KG1 (cell line): Measurements from ENCODE around the gene HOXC4.

Source experiments
- DNase-seq: peaks from one replicate; lab custom pipeline; 2025; lab: John Stamatoyannopoulos, UW

Gene HOXC4

DNA sequence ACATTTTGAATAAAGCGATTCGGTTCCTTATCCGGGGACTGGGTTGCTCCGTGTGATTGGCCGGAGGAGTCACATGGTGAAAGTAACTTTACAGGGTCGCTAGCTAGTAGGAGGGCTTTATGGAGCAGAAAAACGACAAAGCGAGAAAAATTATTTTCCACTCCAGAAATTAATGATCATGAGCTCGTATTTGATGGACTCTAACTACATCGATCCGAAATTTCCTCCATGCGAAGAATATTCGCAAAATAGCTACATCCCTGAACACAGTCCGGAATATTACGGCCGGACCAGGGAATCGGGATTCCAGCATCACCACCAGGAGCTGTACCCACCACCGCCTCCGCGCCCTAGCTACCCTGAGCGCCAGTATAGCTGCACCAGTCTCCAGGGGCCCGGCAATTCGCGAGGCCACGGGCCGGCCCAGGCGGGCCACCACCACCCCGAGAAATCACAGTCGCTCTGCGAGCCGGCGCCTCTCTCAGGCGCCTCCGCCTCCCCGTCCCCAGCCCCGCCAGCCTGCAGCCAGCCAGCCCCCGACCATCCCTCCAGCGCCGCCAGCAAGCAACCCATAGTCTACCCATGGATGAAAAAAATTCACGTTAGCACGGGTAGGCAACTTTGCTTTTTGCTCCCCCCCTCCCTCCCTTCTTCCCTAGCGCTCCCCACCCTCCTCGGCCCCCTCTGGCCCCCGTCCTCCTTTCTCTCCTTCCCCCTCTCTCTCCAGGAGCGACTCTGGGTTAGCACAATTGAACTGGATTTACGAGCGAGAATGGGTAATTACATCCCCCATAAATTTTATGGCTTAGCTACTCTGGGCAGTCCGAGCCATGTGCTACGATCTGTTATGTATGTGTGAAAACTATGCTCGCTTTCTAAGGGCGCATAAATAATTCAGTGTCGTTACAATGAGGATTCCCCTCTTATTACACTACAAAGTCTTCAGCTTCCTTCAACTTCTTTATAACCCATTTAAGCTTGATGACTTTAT lies at the start of gene HOXC4:
HOXC4 (plus strand) TSS at position 85 of the 991 bp plus-strand sequence; CDS start at position 173, 88 bp downstream.
- DNase-seq, result no peak

DNA sequence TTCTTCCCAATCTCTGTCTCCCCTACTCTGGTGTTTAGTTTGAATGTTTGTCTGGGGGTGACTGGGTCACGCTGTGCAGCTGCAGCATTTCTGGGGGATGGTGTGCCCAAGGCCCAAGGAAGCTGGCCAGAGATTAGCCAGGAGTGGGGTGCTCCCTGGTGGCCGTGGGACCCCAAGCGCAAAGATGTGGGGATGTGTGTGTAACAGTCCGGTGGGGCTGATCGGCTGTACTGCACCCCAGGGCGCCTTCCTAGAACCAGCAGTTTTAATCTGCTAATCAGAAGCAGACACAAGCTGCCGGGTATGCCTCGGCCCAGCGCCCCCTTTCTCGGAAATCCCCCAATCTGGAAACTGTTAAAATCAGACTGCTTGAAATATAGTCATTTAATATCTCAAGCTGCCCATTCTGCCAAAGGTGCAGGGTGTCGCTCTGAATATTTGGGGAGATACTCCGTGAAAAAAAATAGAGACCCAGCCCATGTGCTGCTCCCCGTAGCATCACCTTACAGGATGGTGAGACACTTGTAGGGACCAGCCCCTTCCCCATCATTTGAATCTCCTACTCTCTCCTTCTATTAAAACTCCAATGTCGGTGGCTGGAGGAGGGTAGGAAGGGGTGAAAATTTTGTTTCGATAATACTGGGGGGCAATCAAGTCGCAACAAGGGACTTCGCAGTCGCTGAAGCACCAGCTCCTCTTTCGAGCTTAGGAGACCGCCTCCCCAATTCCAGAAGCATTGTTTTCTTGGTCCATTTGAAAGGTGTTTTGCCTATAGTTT lies 49.4 kb upstream of the HOXC4 start:
- DNase-seq, result no peak

DNA sequence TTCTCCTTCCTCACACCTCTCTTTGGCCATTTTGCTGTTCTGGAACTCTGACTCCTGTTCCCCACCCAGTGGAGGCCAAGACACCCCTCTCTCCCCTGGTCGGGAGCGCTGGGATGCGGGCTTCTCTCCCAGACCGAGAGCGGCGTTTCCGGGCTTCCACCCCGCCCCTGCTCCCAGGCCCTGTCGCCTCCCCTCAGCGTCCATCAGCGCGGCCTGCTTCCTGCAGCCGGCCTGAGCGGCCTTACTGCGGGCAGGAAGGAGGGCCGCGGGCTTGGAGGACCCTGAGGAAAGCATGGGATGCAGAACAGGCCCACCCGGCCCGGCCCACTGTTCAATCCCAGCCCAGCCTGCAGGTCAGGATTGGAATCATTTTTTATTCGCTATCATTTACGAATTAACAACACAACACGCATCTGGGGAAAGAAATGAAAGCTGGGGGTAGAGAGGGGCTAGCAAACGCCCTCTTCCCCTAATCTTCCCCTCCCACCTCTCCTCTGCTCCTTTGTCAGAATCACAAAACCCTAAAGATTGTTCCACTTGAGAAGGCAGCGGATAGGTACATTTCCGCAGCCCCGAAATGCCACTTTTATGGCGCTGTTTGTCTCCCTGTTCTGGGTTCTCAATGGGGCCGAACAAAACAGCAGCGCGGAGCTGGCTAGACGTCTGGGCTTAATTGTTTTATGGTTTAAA lies 48.6 kb upstream of the HOXC4 start:
- DNase-seq, result no peak

DNA sequence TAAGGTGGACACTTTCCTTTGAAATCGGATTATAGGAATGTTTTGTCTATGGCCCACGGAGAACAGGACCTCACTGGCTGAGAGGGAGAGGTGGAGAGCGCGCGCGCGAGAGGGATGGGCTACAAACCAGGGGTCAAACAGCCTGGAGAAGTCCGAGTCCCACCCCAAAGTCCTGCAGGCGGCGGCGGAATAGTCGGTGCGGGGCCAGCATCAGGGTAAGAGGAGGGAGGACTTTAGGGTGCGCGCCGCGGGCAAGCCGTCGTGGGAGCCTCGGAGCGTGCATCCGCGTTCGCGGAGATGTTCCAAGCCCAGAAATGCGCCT lies 48.1 kb upstream of the HOXC4 start:
- DNase-seq, result no peak

DNA sequence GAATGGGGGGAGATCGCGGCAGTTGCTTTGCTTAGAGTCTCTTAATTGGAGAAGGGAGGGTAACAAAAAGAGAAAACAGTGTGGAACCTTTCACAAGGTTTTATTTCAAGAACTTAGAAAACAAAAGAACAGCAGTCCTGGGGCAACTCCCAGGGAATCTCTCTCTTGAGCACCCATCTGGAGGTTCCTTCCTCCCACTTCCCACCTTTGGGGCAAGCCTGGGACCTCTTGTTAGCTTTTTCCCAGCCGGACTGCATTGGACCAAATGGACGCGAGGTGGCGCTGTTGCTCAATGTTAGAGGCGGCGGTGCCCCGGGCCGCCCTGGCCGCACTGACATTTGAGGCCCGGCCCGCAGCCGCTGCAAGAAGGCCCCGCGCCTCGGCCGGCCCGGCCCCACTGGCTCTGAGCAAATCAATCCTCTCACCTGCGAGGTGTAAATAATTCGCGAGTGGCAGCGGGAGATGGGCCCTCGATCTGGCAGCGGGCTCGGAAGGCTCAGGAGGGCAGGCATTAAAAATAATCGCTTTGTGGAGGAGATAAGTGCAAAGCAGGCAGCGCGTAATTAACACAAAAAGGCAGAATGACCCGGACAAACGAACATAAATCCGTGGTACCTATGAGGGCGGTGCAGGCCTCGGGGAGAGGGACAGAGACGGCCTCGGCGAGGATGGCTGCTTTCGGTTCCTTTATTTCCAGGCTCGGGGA lies 47.6 kb upstream of the HOXC4 start:
- DNase-seq, result peak; percentile 42

DNA sequence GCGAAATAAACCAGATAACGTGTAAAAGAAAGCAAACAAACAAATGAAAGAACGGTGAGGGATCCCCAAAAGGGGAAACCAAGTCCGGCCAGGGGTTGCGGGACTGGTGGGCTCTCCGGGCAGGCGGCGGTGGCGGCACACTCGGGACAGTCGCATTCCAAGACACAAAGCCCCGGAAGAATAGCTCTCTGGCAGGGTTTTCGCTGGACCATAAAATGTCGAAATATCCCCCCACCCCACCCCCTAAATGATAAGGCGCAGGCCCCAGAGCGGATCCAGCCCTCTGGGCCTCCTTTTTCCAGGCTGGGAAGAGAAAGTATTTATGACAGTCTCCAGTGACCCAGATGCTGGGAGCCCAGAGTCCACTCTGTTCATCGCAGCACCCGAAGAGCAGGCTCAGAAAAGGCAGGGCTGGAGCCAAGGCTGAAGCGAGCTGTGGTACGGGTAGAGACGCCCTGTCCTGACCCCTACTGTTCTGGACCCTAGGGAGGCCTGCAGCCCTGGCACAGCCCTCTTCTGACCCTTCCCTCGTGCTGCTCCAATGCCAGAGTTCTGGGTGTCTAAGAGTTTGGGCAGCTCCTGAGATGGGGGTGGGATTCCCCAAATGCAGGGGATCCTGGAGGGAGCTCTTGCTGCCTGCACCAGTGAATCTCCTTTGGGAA lies 46.9 kb upstream of the HOXC4 start:
- DNase-seq, result no peak

DNA sequence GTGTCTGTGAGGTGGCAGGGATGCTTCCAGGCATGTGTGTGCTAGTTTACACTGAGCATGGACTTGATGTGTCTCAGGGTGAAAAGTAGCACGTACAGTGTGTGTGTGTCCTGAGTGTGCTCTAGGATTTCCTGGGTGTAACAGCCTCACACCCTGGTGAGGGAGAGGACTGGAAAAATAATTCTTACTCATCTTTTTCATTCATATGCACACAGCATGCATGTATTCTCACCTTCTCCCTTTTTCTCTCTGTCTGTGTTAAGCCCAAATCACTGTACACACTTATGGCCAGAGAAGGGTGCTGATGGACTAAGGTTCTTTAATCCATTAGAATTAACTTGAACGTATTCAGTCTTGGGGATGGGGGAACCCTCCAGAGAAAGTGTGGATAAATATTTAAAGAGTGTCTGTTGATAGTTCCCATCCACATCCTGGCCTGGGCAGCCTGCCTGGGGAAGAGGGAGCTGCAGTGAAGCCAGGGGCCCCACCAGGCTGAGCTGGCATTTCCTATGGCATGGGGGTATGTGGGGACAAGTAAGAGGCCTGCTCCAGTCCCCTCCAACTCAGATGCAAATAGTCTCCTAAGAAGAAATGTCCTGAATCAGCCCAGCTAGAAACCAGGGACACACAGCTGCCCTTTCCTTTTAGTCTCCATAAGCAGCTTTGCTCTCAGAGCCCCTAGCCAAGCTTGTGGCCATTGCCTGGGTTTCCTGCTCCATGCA lies 45.9 kb upstream of the HOXC4 start:
- no peak for DNase-seq

DNA sequence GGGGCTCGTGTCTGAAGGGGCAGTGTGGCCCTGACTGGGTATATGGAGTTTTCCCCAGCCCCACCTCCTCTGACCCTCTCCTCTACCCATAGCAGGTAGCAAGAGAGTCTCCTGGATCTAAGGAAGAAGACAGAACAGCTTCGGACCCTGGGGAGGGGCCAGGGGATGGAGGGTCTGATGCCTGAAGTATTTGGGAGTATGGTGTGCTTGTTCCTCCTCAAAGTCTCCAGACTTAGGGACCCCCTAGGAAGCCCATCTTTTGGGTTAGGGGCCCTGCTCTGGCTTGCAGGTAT lies 45.4 kb upstream of the HOXC4 start:
- no peak for DNase-seq

DNA sequence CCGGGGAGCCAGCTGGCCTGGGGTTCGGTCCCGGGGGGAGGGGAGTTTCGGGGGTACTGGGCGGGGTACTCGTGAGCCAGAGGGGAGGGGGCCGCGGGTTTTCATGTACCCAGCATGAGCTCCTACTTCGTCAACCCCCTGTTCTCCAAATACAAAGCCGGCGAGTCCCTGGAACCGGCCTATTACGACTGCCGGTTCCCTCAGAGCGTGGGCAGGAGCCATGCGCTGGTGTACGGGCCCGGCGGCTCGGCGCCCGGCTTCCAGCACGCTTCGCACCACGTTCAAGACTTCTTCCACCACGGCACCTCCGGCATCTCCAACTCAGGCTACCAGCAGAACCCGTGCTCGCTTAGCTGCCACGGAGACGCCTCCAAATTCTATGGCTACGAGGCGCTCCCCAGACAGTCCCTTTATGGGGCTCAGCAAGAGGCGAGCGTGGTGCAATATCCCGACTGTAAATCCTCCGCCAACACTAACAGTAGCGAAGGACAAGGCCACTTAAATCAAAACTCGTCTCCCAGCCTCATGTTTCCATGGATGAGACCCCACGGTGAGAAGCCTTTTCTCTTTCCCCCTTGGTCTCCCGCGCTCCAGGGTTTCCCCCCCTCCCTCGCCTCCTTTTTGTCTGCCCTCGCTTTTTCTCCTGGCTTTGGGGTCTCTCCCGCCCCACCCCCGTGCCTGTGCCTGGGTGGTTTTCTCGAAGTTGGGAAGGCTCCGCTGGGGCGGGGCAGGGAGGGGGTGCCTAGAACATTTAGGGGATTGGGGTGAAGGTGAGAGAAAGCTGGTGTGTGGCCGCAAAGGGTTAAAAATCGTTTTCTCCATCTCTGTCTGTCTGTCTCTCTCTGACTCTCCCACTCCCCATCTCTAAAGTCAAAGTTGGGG lies 44.2 kb upstream of the HOXC4 start:
- no peak for DNase-seq

DNA sequence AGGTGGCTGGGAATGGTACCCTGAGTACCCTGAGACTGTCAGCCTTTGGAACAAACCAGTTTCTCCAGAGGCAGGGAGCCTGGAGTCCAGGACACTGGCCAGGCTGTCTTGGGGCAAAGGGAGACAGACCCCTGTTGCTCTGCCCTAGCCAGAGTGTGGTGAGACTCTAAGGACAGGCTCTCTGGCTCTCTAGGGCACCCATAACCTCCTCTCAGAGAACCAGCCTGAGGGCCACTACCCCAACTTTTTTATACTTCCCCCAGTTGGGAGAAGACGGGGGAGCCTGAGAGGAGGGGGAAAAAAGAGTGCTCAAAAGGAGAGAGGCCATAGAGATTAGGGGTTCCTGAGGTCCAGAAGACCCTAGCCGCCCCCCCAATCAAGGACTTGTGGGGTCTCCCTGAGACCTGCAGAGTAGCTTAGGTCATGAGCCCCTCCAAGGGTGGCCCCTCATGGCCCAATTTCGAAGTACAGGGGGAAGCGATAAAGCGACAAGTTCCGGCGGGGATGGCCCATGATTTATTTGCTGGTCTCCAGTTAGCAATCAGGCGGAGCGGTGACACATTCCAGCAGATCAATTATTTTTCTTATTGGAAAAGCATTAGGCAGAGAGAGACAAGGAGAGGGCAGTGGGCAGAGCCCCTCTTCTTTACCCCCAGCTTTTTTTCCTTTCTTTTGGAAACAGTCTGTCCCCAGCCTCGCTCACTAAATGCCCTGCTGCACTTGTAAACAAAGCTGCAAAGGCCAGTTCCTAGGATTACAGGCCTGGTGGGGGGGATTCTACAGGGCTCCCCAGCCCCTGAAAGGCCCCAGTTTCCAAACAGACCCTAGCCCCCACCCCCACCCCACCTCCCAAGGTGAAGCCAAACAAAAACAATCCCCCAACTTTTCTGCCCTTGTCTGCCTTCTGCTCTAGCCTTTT lies 43.3 kb upstream of the HOXC4 start:
- no peak for DNase-seq

DNA sequence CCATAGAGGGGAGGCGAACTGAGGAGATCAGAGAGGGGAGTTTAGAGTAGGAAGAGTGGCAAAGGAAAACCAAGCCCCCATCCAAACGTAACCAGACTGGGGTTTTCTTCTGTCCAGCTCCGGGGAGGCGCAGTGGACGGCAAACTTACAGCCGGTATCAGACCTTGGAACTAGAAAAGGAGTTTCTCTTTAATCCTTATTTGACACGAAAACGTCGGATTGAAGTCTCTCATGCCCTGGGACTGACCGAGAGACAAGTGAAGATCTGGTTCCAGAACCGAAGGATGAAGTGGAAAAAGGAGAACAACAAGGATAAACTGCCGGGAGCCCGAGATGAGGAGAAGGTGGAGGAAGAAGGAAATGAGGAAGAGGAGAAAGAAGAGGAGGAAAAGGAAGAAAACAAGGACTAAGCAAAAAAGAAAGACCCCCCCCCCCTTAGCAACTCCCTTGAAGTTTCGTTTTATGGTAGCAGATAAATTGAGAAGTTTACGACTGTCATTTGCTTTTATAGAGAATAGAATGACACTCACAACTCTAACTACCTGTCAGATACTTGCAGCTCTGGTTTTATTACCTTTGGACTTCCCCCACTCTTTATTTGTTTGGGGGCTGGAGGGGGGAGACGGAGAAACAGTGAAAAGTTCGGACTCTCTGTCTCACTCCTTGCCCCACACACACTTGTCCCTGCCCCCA lies 42.5 kb upstream of the HOXC4 start:
- DNase-seq, result no peak

DNA sequence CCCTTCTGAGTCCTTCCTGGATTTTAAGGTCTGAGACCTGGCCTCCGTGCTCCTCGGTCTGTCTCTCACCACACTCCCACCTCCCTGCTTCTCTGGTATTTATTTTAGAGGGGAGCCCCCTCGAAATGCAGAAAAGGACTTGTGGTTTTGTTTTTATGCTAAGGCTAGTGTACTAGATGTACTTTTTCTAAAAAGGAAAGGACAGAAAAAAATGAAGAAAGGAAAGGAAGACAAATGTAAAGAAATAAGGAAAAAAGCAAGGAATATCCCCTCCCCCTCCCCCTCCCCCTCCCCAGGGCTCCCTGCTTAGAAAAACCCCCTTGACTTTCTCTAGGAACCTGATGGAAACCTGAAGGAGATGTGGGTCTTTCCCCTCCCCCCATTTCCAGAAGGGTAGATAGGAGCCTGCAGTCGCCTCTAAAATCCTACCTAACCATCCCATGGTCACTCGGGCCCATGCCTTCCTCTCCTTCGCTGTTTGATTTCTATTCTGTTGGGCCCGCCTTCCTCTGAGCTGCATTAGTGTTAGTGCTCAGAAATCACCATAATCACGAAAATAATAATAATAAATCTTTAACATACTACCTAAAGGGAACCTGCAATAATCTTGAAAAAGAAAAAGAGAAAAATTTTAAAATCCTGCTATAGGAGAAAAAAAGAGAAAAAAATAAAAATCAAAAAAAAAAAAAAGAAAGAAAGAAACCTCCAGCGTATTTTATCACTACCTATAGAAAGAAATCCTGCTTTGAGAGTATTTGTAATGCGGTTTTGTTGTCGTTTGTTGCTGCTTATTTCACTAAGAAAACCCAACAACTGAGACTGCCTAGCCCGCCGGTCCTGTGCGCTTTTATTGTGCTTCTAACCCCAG lies 41.7 kb upstream of the HOXC4 start:
- no peak for DNase-seq

DNA sequence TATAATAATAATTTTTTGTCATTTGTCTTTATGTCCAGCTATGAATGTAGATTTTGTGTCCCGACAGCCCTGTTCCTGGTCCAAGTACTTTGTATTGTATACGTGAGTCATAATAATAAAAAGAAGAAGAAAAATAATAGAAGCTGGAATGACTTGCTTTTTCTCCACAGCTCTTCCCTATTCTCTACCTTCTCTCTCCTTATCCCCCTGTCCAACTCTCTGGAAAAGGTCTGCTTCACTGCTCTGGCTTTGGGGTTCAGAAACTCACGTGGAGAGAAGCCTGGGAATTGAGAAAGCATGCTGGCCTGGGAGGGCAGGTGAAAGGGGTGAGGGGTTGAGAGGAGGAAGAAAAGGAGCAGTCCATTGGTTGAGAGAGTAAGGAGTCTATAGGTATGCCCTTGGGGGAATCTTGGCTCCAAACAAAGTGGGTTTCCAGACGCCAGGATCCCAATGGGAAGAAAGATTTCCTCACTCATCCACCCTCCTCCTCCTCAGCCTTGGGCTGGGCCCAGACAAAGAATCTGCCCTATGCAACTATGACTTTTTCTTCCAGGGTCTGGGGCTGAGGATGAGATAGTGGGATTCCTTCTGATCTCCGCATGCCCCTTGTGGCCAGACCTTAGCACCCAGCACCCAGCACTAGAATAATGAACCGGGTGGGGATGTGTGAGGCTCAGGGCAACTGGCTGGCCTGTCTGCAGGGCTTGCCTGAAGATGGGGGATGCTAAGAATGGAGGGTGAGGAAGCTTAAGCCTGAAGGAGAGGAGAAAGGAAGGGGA lies 40.8 kb upstream of the HOXC4 start:
- no peak for DNase-seq

DNA sequence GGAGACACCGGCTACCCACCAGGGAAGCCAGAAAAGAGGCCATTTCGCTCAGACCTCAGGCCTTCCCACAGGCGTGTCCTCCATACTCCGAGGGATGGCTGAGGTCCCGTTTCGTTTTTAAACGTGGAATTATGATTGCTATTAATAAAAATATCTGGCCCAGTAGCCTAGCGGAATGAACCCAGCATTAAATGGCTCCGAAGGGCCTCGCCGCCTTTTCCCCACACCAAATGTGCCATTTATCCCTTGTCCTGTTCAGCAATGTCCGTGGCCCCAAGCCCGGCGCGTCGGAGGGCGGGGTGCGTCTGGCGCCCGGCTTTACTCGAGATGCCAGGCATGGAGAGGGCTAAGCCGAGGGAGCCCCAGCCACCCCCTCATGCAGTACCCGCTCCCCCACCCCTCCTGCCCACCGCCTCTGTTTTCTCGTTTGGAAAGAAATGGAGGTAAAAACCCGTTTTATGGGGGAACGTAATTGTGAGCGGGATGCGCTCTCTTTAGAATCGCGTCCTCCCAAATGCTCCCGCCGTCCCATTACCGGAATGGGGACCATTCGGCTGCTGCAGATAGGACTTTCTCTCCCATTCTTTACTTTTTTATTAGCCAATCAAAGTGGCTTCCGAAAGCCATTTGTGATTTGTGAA lies 39.1 kb upstream of the HOXC4 start:
- no peak for DNase-seq

DNA sequence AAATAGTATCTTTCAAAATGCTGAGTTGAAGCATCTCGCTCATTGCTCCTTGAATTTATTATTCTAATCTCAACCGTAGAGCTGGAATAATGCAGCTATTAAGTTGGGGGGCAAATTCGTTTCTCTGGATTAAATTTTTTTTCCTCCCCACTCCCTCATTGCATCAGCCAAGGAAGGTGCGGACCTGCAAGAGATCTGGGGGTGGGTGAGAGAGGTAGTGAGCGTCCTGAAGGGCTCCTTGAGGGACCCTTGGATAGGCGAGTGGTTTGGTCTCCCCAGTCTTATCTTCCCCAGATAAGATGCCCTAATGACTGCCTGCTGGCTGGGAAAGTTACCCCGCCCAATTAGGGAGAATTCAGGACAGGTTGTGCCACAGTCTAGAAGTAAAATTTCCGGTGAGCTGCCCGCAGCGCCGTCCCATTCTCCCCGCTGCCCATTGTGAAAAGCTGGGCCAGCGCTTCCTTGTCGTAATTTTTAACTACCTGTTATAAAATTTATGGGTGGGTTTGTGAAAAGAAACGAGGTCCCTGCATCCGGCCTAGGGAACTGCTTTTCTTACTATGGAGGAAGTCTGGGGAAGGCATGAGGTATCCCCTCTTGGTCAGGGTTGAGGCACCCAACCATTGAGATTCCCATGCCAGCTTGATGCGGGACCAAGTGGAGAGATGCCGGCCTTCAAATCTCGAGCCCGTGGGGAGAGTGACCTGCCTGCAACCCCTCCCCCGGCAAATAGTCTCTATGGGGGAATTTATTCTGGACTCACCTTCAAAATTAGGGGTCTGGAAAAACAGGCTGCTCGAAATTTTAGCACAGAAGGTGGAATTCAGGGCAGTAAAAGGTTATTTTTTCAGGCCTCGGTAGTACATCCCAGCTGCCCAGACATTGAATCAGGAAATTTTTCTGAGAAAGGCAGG lies 38.4 kb upstream of the HOXC4 start:
- no peak for DNase-seq
